Chondrocyte (in vitro differentiated cells): Measurements from ENCODE around the gene NUDT1. TPM values are rescaled to one million over a fixed set of nuclear protein-coding genes. Genes with fewer than 3 reads are reported as not detected.
"Not testable (repeated sequence)": the region's sequence is repeated elsewhere in the genome, so short reads cannot be mapped to it uniquely, and the experiment has no call there.

Source experiments
- DNase-seq: peaks from one replicate; pipeline ENCODE4 v3.0.0; 2021; ENCODE audit warnings: mixed read lengths, low spot score
- H3K27ac Mint-ChIP-seq: one replicate; pipeline ENCODE4 v1.8.0; 2021; ENCODE audit warnings: mild to moderate bottlenecking, moderate library complexity, mixed read lengths; ENCODE audit not compliant: unreplicated experiment
- H3K27me3 Mint-ChIP-seq: 2 replicates; pipeline ENCODE4 v1.8.0; 2021; ENCODE audit warnings: low read depth, mixed read lengths
- H3K36me3 Mint-ChIP-seq: 2 replicates; pipeline ENCODE4 v1.8.0; 2021; ENCODE audit warnings: low read depth, mixed read lengths
- H3K4me1 Mint-ChIP-seq: 2 replicates; pipeline ENCODE4 v1.8.0; 2021; ENCODE audit warnings: low read depth, mild to moderate bottlenecking, mixed read lengths
- H3K4me3 Mint-ChIP-seq: one replicate; pipeline ENCODE4 v1.8.0; 2021; ENCODE audit warnings: mild to moderate bottlenecking, moderate library complexity, mixed read lengths; ENCODE audit not compliant: unreplicated experiment
- H3K9me3 Mint-ChIP-seq: 2 replicates; pipeline ENCODE4 v1.8.0; 2021; ENCODE audit warnings: low read depth, mixed read lengths
- total RNA-seq: library from RNA; stranded (reverse); gene quantifications from 3 replicates; pipeline ENCODE4 v1.2.1, GENCODE V29; 2021
- TF ChIP-seq, protein P1 (sequence below): fragments of 200-600 bp; sonication (generic); IDR thresholded peaks from 2 replicates; pipeline ENCODE4 v1.5.0; 2021; ENCODE audit warnings: antibody characterized with exemption, mild to moderate bottlenecking, moderate library complexity

Gene NUDT1
- total RNA-seq, 1 donor from 2014 or later: 9.5 TPM

DNA sequence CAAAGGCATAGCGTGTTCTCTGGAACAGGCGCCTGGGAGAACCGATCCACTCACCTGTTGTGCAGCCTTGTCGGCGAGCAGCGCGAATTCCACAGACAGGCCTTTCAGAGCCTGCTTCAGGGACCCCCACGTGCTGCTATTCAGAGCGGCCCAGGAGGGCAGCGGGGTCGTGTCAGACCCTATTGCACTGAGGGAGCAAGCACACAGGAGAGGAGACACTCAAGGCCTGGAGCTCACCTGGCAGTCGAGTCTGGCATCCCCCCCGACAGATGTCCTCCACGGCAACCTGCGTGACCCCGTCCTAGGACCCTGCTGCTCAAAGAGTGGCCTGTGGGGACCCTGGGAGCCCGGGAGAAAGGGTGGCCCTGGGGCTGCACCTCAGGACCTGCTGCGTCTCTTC lies 21.1 kb downstream of the NUDT1 start:
- DNase-seq: no peak
- Mint-ChIP-seq H3K4me1 (no peaks in the 10 kb centered on the region), H3K4me3 (no peak overlapping the region), H3K27ac (no peak overlapping the region), H3K9me3 (no peaks in the 10 kb centered on the region), H3K27me3 (no peaks in the 10 kb centered on the region), H3K36me3 (peaks cover 10% of the 10 kb centered on the region)
- TF ChIP-seq, protein P1, sequence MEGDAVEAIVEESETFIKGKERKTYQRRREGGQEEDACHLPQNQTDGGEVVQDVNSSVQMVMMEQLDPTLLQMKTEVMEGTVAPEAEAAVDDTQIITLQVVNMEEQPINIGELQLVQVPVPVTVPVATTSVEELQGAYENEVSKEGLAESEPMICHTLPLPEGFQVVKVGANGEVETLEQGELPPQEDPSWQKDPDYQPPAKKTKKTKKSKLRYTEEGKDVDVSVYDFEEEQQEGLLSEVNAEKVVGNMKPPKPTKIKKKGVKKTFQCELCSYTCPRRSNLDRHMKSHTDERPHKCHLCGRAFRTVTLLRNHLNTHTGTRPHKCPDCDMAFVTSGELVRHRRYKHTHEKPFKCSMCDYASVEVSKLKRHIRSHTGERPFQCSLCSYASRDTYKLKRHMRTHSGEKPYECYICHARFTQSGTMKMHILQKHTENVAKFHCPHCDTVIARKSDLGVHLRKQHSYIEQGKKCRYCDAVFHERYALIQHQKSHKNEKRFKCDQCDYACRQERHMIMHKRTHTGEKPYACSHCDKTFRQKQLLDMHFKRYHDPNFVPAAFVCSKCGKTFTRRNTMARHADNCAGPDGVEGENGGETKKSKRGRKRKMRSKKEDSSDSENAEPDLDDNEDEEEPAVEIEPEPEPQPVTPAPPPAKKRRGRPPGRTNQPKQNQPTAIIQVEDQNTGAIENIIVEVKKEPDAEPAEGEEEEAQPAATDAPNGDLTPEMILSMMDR: no peak

GRCh38 chr7:2264158-2264557 lies 22.1 kb downstream of the NUDT1 start:
- Mint-ChIP-seq H3K27me3 (no peaks in the 10 kb centered on the region), H3K4me3 (no peak overlapping the region), H3K36me3 (peaks cover 10% of the 10 kb centered on the region), H3K4me1 (no peaks in the 10 kb centered on the region), H3K9me3 (no peaks in the 10 kb centered on the region), H3K27ac (no peak overlapping the region)
- TF ChIP-seq, protein P1: no peak
- no peak for DNase-seq

DNA sequence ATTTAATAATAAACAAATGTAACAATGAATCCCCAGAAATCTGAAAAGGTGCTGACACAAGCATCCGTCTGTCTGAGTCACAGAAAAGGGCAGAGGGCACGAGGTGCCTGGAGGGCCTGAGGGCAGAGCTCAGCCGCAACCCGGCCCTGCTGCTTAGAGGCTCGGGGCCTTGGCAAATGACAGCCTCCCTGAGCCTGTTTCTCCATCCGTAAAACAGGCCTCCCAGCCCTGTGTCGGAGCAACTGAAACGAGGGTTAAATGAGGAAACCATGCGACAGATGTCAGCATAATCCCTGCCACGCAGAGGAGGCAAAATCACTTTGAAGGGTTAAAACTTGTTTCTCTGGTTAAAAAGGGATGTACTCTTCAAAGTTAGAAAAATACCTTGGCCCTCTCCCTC lies 24.9 kb downstream of the NUDT1 start:
- Mint-ChIP-seq H3K4me3 (no peak overlapping the region), H3K9me3 (no peaks in the 10 kb centered on the region), H3K27me3 (no peaks in the 10 kb centered on the region), H3K27ac (no peak overlapping the region), H3K36me3 (peaks cover 13% of the 10 kb centered on the region), H3K4me1 (peaks cover 6% of the 10 kb centered on the region)
- DNase-seq: no peak
- TF ChIP-seq, protein P1: no peak

GRCh38 chr7:2269089-2269990 lies 27.3 kb downstream of the NUDT1 start:
- not testable (repeated sequence) for H3K27ac Mint-ChIP-seq, H3K9me3 Mint-ChIP-seq, H3K4me3 Mint-ChIP-seq, H3K27me3 Mint-ChIP-seq, H3K4me1 Mint-ChIP-seq, DNase-seq
- H3K36me3 Mint-ChIP-seq: peaks cover 11% of the 10 kb centered on the region

DNA sequence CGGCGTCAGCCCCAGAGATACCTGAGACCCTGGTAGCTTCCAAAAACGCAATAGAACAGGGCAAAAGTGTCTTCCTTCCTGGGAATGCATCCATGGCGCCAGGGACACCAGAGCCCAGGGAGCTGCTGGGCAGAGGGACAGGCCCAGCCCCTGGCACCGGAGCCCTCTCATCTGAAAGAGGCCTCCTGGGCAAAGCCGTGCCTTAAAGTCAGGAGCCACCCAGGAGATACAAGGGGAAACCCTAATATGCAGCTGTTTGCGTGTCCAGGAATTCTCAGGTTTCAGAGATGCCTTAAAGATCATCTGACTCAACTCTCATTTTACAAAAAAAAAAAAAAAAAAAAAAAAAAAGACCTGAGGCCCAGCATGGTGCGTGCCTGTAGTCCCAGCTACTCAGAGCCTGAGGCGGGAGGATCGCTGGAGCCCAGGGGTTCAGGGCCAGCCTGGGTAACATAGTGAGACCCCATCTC lies 28.0 kb downstream of the NUDT1 start:
- no peak overlapping the region for H3K27ac Mint-ChIP-seq
- H3K4me3 Mint-ChIP-seq: no peak overlapping the region
- H3K36me3 Mint-ChIP-seq: peaks cover 9% of the 10 kb centered on the region
- H3K9me3 Mint-ChIP-seq: no peaks in the 10 kb centered on the region
- DNase-seq: no peak
- peaks cover 6% of the 10 kb centered on the region for H3K4me1 Mint-ChIP-seq
- no peaks in the 10 kb centered on the region for H3K27me3 Mint-ChIP-seq
- TF ChIP-seq, protein P1: no peak

DNA sequence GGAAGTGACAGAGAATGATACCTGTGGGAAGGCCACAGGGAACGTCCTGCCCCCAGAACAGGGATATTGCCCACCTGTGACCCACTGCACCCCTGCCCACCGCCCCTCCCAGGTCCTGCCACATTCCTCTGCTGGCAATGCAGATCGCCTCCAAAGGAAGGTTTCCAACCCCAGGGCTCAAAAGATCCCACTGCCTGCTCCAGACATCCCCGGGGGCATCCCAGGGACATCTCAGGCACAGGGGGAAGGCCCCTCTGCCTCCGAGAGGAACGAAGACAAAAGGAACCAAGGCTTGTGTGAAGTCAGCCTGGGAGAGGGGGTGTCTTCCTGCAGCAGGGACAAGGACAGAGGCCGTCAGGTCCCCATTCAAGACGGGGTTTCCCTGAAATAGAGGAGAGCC lies 28.5 kb downstream of the NUDT1 start:
- no peak overlapping the region for H3K4me3 Mint-ChIP-seq
- no peak overlapping the region for H3K27ac Mint-ChIP-seq
- peaks cover 9% of the 10 kb centered on the region for H3K36me3 Mint-ChIP-seq
- no peak for DNase-seq
- TF ChIP-seq, protein P1: no peak
- no peaks in the 10 kb centered on the region for H3K9me3 Mint-ChIP-seq
- no peaks in the 10 kb centered on the region for H3K27me3 Mint-ChIP-seq
- H3K4me1 Mint-ChIP-seq: peaks cover 6% of the 10 kb centered on the region
